Activated CD4-positive, alpha-beta T cell treated with anti-CD3 and anti-CD28 coated beads for 1 hour (primary cell): ENCODE measurements around the gene PREB.
A peak's percentile ranks its signal among the peaks of the same experiment; 100 is the strongest.

Experiments
- DNase-seq: peaks from one replicate; pipeline ENCODE4 v3.0.0-alpha.2; 2020

The PREB gene

DNA sequence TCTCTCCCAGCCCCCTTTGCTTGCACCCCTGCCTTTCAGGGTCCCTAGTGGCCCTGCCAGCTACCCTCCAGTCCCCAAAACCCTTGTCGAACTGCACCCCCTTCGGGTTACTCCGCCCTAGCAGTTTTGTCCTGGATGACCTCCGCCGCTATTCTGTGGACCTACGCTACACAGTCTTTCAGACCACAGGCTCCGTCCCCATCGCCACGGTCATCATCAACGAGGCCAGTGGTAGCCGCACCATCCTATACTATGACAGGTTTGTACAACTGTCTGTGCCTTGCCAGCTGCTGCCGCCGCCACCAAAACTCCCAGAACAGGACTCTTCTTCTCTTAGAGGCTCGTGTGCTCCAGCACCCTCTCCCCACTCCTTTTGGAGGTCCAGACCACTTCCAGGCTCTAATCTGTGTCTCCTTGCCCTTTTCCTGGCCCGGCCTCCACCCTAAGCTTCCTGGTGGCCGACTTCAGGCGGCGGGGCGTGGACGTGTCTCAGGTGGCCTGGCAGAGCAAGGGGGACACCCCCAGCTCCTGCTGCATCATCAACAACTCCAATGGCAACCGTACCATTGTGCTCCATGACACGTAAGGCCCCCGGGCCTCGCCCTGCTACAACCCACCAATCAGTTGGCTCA lies 40.0 kb downstream of the PREB start:
- no peak for DNase-seq

GRCh38 chr2:27093430-27094352 lies 40.7 kb downstream of the PREB start:
- no peak for DNase-seq

GRCh38 chr2:27092696-27093429 lies 41.6 kb downstream of the PREB start:
- DNase-seq = no peak

GRCh38 chr2:27091746-27092695 lies 42.4 kb downstream of the PREB start:
- no peak for DNase-seq

- no peak for DNase-seq
Measured at GRCh38 chr2:27089111-27089954, 45.1 kb downstream of the PREB start.

GRCh38 chr2:27088634-27089033 lies 45.8 kb downstream of the PREB start:
- DNase-seq = no peak

DNA sequence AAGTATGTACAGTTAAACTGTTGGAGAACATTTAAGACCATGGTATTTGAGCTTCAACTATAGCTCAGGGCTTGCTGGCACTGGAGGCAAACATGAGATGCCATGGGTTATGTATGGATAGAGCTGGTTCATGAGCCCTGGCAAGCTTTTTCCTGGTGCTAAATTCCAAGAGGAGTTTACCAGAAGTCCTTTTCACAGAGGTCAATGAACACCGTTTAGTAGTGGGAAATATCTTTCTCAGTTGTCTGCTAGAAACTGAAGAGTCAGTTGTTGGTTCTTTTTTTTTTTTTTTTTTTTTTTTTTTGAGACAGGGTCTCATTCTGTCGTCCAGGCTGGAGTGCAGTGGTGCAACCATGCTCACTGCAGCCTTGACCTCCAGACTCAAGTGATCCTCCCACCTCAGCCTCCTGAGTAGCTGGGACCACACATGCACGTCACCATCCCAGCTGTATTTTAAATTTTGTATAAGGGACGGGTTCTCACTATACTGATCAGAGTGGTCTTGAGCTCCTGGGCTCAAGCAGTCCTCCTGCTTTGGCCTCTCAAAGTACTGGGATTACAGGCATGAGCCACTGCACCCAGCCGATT lies 46.5 kb downstream of the PREB start:
- no peak for DNase-seq

GRCh38 chr2:27086724-27087593 lies 47.5 kb downstream of the PREB start, which contains the start of gene KHK:
TSS of gene KHK (plus strand) at chr2:27086772. CDS start at chr2:27087260, 488 bp downstream.
- no peak for DNase-seq

DNA sequence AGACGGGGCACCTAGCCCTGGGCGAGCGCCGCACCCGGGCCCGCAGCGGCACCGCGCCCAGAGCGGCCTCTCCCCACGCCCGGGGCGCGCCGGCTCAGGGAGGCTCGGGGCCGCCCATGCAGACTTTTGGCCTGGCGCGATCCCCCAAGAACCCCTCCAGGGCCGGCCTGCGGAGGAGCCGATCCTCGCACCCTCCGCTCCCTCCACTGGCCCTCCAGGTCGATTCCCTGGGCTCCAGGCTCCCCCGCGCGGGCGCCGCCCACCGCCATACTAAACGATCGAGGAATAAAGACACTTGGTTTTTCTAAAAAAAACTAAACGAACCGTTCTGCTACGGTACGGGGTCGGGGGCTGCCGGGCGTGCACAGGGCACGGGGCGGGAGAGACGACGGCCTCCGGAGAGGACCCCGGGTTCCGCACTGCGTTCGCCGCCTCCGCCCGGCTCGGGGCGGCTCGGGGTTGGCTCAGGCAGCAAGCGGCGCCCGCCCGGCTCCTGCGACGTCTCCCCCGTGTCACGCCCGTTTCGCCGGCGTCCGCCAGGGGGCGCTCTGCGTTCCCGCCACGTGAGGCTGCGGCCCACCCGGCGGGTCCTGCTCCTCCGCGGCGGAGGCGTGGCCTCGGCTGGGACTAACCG lies 48.2 kb downstream of the PREB start:
- peak; percentile 97 for DNase-seq

- no peak for DNase-seq
Measured at GRCh38 chr2:27085673-27086089, 48.8 kb downstream of the PREB start.

DNA sequence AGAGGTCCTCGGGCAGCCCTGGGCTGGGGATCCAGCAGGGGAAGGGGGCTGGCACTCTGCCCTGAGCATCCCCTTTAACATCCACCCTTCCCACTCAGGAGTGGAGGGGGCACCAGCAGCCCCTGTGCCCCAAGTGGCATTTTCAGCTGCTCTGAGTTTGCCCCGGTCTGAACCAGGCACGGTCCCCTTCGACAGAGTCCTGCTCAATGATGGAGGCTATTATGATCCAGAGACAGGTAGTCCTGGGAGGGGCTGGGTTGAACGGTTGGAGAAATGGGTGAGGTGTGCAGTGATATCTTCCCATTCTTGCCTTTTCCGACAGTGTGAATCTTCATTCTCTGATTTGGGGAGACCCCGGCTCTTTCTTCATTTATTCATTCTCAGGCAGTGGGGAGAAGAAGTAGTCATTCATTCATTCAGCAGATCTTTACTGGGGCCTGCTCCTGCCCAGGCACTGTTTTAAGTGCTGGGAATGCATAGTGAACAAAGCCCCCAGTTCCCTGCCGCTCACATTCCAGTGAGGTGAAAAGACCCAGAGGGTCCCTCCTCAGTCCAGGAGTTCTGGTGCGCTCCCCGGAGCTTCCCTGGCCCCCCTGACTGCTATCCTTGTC lies 49.3 kb downstream of the PREB start:
- DNase-seq = no peak

- DNase-seq = no peak
Measured at GRCh38 chr2:27084297-27085061, 50.0 kb downstream of the PREB start.

DNA sequence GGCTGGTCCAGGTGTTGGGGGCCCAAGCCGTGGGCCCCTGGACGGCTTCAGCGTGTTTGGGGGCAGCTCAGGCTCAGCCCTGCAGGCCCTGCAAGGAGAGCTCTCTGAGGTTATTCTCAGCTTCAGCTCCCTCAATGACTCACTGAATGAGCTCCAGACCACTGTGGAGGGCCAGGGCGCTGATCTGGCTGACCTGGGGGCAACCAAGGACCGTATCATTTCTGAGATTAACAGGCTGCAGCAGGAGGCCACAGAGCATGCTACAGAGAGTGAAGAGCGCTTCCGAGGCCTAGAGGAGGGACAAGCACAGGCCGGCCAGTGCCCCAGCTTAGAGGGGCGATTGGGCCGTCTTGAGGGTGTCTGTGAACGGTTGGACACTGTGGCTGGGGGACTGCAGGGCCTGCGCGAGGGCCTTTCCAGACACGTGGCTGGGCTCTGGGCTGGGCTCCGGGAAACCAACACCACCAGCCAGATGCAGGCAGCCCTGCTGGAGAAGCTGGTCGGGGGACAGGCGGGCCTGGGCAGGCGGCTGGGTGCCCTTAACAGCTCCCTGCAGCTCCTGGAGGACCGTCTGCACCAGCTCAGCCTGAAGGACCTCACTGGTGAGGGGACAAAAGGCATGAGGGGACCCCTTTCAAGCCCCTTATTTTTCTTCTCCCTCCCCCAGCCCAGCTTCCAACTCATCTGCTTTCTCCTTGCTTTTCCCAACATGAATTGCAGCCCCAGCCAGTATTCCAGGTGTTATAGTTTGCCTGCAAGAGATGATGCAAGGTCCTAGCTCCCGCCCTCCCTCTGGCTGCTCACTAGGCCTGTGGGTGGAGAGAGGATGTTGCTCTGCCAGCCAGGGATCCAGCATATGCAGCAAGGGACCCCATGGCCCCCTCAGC lies 50.8 kb downstream of the PREB start:
- DNase-seq = no peak

DNA sequence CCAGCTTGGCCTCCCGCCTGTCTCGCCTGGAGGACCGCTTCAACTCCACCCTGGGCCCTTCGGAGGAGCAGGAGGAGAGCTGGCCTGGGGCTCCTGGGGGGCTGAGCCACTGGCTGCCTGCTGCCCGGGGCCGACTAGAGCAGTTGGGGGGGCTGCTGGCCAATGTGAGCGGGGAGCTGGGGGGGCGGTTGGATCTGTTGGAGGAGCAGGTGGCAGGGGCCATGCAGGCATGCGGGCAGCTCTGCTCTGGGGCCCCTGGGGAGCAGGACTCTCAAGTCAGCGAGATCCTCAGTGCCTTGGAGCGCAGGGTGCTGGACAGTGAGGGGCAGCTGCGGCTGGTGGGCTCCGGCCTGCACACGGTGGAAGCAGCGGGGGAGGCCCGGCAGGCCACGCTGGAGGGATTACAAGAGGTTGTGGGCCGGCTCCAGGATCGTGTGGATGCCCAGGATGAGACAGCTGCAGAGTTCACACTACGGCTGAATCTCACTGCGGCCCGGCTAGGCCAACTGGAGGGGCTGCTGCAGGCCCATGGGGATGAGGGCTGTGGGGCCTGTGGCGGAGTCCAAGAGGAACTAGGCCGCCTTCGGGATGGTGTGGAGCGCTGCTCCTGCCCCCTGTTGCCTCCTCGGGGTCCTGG lies 51.5 kb downstream of the PREB start:
- DNase-seq = no peak

- no peak for DNase-seq
Measured at GRCh38 chr2:27081984-27082772, 52.3 kb downstream of the PREB start.
